OCI-LY7 (cell line): Measurements from ENCODE around the gene RNF114. TPM values are rescaled to one million over a fixed set of nuclear protein-coding genes. Genes with fewer than 3 reads are reported as not detected.
"Not testable (repeated sequence)": the region's sequence is repeated elsewhere in the genome, so short reads cannot be mapped to it uniquely, and the experiment has no call there.

Source experiments
- BruUV-seq: library from RNA; stranded (reverse); fragments of 400-500 nt; replicated peaks from 2 replicates; lab custom pipeline; 2021; lab: Mats Ljungman, UMichigan
- CTCF ChIA-PET: fragments of 300-600 bp; sonication (Branson Sonifier 250); formaldehyde crosslinking; loops from one replicate; lab custom pipeline; 2022; ENCODE audit warnings: antibody characterized with exemption; ENCODE audit not compliant: unreplicated experiment; lab: Charles Lee
- POLR2A ChIA-PET: fragments of 300-600 bp; sonication (Branson Sonifier 250); formaldehyde crosslinking; loops from one replicate; lab custom pipeline; 2022; ENCODE audit warnings: antibody characterized with exemption; lab: Charles Lee
- DNase-seq: peaks from one replicate; pipeline ENCODE4 v3.0.0-alpha.2; 2015; ENCODE audit warnings: low spot score
- H2AFZ ChIP-seq: fragments of 200-600 bp; sonication (generic), shearing (Covaris generic); 2 replicates; pipeline ENCODE4 v1.6.1; 2014; ENCODE audit warnings: mild to moderate bottlenecking, antibody characterized with exemption, low read length, moderate library complexity
- H3K27ac ChIP-seq: fragments of 200-600 bp; sonication (generic); 2 replicates; pipeline ENCODE4 v1.5.1; 2014; ENCODE audit warnings: mixed run types, low read depth, mild to moderate bottlenecking, moderate library complexity, low read length, inconsistent platforms; ENCODE audit not compliant: poor library complexity, severe bottlenecking
- H3K36me3 ChIP-seq: fragments of 200-600 bp; sonication (generic); 2 replicates; pipeline ENCODE4 v1.6.1; 2014; ENCODE audit warnings: mild to moderate bottlenecking, antibody characterized with exemption, low read length, moderate library complexity, mixed read lengths; ENCODE audit not compliant: insufficient read depth
- H3K4me1 ChIP-seq: fragments of 200-600 bp; sonication (generic); 2 replicates; pipeline ENCODE4 v1.5.1; 2014; ENCODE audit warnings: mild to moderate bottlenecking, low read length; ENCODE audit not compliant: insufficient read depth, poor library complexity, severe bottlenecking
- H3K4me2 ChIP-seq: fragments of 200-600 bp; sonication (generic); 2 replicates; pipeline ENCODE4 v1.6.1; 2014; ENCODE audit warnings: mild to moderate bottlenecking, low read length
- H3K4me3 ChIP-seq: fragments of 200-600 bp; sonication (generic); 2 replicates; pipeline ENCODE4 v1.5.1; 2014; ENCODE audit warnings: mild to moderate bottlenecking, low read depth, low read length; ENCODE audit not compliant: poor library complexity, severe bottlenecking
- H3K79me2 ChIP-seq: fragments of 200-600 bp; sonication (generic); 2 replicates; pipeline ENCODE4 v1.6.1; 2016; ENCODE audit warnings: low read depth, mild to moderate bottlenecking, low read length, moderate library complexity, mixed read lengths; ENCODE audit not compliant: insufficient read depth
- H3K9me2 ChIP-seq: fragments of 200-600 bp; sonication (generic); 2 replicates; pipeline ENCODE4 v1.6.1; 2016; ENCODE audit warnings: mild to moderate bottlenecking, low read length, mixed read lengths; ENCODE audit not compliant: insufficient read depth
- H3K9me3 ChIP-seq: fragments of 200-600 bp; sonication (generic); 2 replicates; pipeline ENCODE4 v1.6.1; 2014; ENCODE audit warnings: mild to moderate bottlenecking, mixed run types, low read length, mixed read lengths
- H4K20me1 ChIP-seq: fragments of 200-600 bp; sonication (generic); 2 replicates; pipeline ENCODE4 v1.6.1; 2014; ENCODE audit warnings: mild to moderate bottlenecking, antibody characterized with exemption, low read length, moderate library complexity, mixed read lengths; ENCODE audit not compliant: insufficient read depth
- EZH2phosphoT487 ChIP-seq: fragments of 200-600 bp; sonication (generic); IDR thresholded peaks from 2 replicates; pipeline ENCODE4 v1.6.1; 2018; ENCODE audit warnings: low read depth, borderline replicate concordance, mild to moderate bottlenecking, mixed run types, antibody characterized with exemption, low read length, moderate library complexity, mixed read lengths
- intact Hi-C: fragments of 100-400 bp; cut with micrococcal nuclease; formaldehyde crosslinking; loops from one replicate; pipeline ENCODE4 v1.10.0; 2022; ENCODE audit not compliant: unreplicated experiment
- total RNA-seq, 2 experiments: library from RNA; depleted of rRNA in 1 of 2; stranded (reverse); fragments of >200 nt in 1 of 2; shearing (Covaris generic) in 1 of 2; gene quantifications; 2 replicates each; pipeline ENCODE4 v1.2.3, GENCODE V29; 2014 to 2022
- TF ChIP-seq, protein P1 (sequence below): fragments of 200-600 bp; sonication (generic); conservative IDR thresholded peaks from 2 replicates; pipeline ENCODE4 v1.5.1; 2014; ENCODE audit warnings: mild to moderate bottlenecking, antibody characterized with exemption, low read length, moderate library complexity, mixed read lengths

Gene RNF114
- total RNA-seq, 2 experiments from 2014 or later: 48.4 to 62.4 TPM

DNA sequence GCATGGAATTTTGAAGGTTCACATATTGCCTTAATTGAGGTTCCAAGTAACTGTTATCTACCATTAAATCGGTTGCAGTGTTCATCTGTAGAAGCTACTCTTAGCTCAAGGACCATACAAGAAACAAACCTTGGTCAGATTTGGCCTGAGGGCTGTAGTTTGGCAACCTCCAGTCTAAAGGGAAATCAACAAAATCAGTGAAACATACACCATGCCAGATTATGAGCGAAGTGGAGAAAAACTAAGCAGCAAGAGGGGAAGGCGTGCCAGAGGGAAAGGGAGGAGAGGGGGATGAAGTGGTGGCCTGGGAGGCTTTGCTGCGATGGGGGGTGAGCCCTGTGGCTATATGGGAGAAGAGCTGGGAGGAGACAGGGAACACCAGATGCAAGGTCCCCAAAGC is 37.8 kb downstream of the RNF114 start:
- Histone ChIP-seq H3K4me3 (no peak overlapping the region), H4K20me1 (no peaks in the 10 kb centered on the region), H3K79me2 (no peaks in the 10 kb centered on the region), H3K4me1 (peaks cover 5% of the 10 kb centered on the region), H3K4me2 (no peak overlapping the region), H3K9me2 (no peaks in the 10 kb centered on the region), H3K27ac (no peak overlapping the region), H2AFZ (no peak overlapping the region), H3K36me3 (no peaks in the 10 kb centered on the region), H3K9me3 (no peaks in the 10 kb centered on the region)
- intact Hi-C loops: no loop called here
- TF ChIP-seq, protein P1, sequence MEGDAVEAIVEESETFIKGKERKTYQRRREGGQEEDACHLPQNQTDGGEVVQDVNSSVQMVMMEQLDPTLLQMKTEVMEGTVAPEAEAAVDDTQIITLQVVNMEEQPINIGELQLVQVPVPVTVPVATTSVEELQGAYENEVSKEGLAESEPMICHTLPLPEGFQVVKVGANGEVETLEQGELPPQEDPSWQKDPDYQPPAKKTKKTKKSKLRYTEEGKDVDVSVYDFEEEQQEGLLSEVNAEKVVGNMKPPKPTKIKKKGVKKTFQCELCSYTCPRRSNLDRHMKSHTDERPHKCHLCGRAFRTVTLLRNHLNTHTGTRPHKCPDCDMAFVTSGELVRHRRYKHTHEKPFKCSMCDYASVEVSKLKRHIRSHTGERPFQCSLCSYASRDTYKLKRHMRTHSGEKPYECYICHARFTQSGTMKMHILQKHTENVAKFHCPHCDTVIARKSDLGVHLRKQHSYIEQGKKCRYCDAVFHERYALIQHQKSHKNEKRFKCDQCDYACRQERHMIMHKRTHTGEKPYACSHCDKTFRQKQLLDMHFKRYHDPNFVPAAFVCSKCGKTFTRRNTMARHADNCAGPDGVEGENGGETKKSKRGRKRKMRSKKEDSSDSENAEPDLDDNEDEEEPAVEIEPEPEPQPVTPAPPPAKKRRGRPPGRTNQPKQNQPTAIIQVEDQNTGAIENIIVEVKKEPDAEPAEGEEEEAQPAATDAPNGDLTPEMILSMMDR: no peak
- TF ChIP-seq EZH2phosphoT487: no peak
- no TSS peak for BruUV-seq
- CTCF ChIA-PET: no interaction called here
- DNase-seq: no peak
- POLR2A ChIA-PET: no interaction called here

DNA sequence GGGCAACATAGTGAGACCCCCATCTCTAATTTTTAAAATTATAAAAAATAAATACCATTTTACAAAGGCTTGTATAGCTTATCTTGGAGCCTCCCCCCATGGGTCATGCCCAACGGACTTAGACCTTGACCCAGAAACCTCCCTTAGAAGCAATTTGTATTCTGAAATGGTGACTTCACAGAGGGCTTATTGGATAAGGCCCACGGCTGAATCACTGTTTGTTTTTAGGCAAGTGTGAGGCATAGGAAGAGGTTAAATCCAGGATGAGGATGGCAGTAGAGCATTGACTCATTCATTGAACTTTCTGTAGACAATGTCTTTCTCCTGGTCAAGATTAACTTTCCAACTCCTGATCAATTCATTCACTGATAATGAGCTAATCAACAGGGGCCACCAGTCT is 40.3 kb downstream of the RNF114 start:
- H3K79me2 ChIP-seq: no peaks in the 10 kb centered on the region
- H3K9me2 ChIP-seq: no peaks in the 10 kb centered on the region
- no peak for DNase-seq
- no peaks in the 10 kb centered on the region for H3K36me3 ChIP-seq
- no TSS peak for BruUV-seq
- no peak overlapping the region for H3K4me3 ChIP-seq
- no peak overlapping the region for H3K27ac ChIP-seq
- H2AFZ ChIP-seq: no peak overlapping the region
- H3K4me2 ChIP-seq: no peak overlapping the region
- POLR2A ChIA-PET: interaction anchor here (0.7 to 0.8 kb wide), 2 partner anchors 24 to 178 kb away, joined by 4 read pairs; no protein-coding TSS in a partner anchor
- intact Hi-C loops: no loop called here
- no peaks in the 10 kb centered on the region for H4K20me1 ChIP-seq
- no peaks in the 10 kb centered on the region for H3K9me3 ChIP-seq
- CTCF ChIA-PET: interaction anchor here (0.8 kb wide), 1 partner anchor 95 kb away, joined by 3 read pairs; no protein-coding TSS in a partner anchor
- H3K4me1 ChIP-seq: peaks cover 26% of the 10 kb centered on the region
- TF ChIP-seq, protein P1: no peak
- no peak for TF ChIP-seq EZH2phosphoT487

DNA sequence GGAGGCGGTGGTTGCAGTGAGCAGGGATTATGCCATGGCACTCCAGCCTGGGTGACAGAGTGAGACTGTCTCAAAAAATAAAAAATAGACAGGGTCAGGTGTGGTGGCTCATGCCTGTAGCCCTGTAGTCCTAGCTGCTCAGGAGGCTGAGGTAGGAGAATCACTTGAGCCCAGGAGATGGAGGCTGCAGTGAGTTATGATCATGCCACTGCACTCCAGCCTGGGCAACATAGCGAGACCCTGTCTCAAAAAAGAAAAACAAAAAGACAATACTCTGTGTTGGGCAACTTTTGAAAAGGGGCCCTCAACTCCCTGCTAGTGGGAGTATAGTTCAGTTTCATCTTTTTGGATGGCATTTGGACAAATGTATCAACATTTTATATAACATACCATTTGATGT is 41.5 kb downstream of the RNF114 start:
- POLR2A ChIA-PET, H3K9me2 ChIP-seq, intact Hi-C loops, DNase-seq, H3K4me2 ChIP-seq, H2AFZ ChIP-seq, H3K36me3 ChIP-seq, H3K4me3 ChIP-seq, H4K20me1 ChIP-seq, H3K79me2 ChIP-seq, BruUV-seq, H3K9me3 ChIP-seq, H3K27ac ChIP-seq: not testable (repeated sequence)
- peaks cover 36% of the 10 kb centered on the region for H3K4me1 ChIP-seq
- CTCF ChIA-PET: interaction anchor here (2.0 kb wide), 1 partner anchor 93 kb away, joined by 22 read pairs; no protein-coding TSS in a partner anchor
